Measurements from ENCODE around the gene ZFP91. TPM values are rescaled to one million over a fixed set of nuclear protein-coding genes. Genes with fewer than 3 reads are reported as not detected.

The ZFP91 gene
- total and polyA plus RNA-seq, 2 of the 13 experiments (the other 11 are each of a cell fraction or from before 2014, with no cell fraction given), result 13.5 to 38.6 TPM

DNA sequence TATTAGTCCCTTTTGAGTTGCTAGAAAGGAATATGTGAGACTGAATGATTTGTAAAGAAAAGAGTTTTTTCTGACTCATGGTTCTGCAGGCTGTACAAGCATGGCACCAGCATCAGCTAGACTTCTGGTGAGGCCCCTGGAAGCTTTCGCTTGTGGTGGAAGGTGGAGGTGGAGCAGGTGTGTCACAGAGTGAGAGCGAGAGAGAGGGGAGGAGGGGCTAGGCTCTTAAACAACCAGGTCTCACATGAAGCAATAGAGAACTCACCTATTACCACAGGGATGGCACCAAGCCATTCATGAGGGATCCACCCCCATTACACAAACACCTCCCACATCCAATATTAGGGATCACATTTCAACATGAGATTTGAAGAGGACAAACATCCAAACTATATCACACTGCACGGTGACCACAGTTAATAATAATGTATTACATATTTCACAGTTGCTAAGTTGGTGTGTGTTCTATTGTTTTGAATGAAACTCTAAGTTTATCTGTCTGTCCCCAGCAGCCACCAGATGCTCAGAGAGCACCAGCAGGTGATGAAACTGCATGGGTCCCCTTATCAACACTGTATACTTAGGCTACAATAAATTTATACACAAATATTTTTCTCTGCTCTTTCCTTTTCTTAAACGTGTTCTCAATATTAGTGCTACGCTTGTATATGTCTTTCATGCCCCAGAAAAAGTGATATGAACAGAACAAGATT is 14.1 kb downstream of the ZFP91 start:
- Histone ChIP-seq H3K4me3 (replicated peaks in 1 of 3; ENCODE audit: insufficient read depth in 1 of 3, low read depth in 2 of 3, low read length in 3 of 3) (no peak overlapping the region), H4K20me1 (ENCODE audit: insufficient read depth, low read length) (peaks cover 8% of the 10 kb centered on the region), H3K9me3 (ENCODE audit: low read length) (no peaks in the 10 kb centered on the region), H3K79me2 (ENCODE audit: insufficient read depth, low read length) (peaks cover 94% of the 10 kb centered on the region), H3K9ac (ENCODE audit: insufficient read depth, low read depth, low read length) (no peak overlapping the region), H3K27me3 (ENCODE audit: control insufficient read depth in 1 of 2, insufficient read depth in 2 of 2, low read length in 2 of 2) (no peaks in the 10 kb centered on the region), H3K36me3 (replicated peaks in 1 of 2; ENCODE audit: control insufficient read depth in 1 of 2, insufficient read depth in 2 of 2, low read length in 2 of 2) (peaks cover 2 to 14% of the 10 kb centered on the region in 2 experiments; a peak in 4 of 5 replicates), H2AFZ (ENCODE audit: low read length) (no peak overlapping the region), H3K4me2 (ENCODE audit: low read depth, low read length) (no peak overlapping the region), H3K27ac (ENCODE audit: extremely low read length, insufficient read depth, low read length) (no peak overlapping the region), H3K4me1 (ENCODE audit: insufficient read depth, low read length) (peaks cover 46% of the 10 kb centered on the region)
- peak; percentile 59; the same call in 2 of the 3 replicates for ATAC-seq
- 83% methylated on average over 5 of the region's 5 CpGs for WGBS (ENCODE audit: low lambda C conversion rate)
- DNase-seq (ENCODE audit: low spot score), result no peak
- BruUV-seq (replicated peaks), result no TSS peak
- FAIRE-seq, result peak; percentile 23
- ChIA-PET CTCF (ENCODE audit: low intra/inter-chr PET ratio, low total read pairs) (no interaction called here), POLR2A (no interaction called here)
- TF ChIP-seq ZNF460 (CRISPR knock-in tag; IDR thresholded peaks at IDR 0.05; ENCODE audit: borderline replicate concordance) (no peak), CEBPB (IDR thresholded peaks at IDR 0.05; ENCODE audit: borderline replicate concordance, low read depth, low read length) (peak; percentile 34; the same call in 1 of the 2 replicates)
- in situ Hi-C loops (cut with HindIII; ENCODE audit: extremely low pct_ligation_motif_present, low pct_unique_long_range_greater_than_20kb), result no loop called here
- intact Hi-C loops (cut with micrococcal nuclease; ENCODE audit: unreplicated experiment), result no loop called here

- H2AFZ ChIP-seq (ENCODE audit: low read length), result no peak overlapping the region
- no peak overlapping the region for H3K27ac ChIP-seq (ENCODE audit: extremely low read length, insufficient read depth, low read length)
- no peaks in the 10 kb centered on the region for H3K9me3 ChIP-seq (ENCODE audit: low read length)
- peaks cover 2 to 23% of the 10 kb centered on the region in 2 experiments for H3K36me3 ChIP-seq (replicated peaks in 1 of 2; ENCODE audit: control insufficient read depth in 1 of 2, insufficient read depth in 2 of 2, low read length in 2 of 2)
- ATAC-seq, result no peak
- no peak for FAIRE-seq
- intact Hi-C loops (cut with micrococcal nuclease; ENCODE audit: unreplicated experiment), result no loop called here
- H3K4me3 ChIP-seq (replicated peaks in 1 of 3; ENCODE audit: insufficient read depth in 1 of 3, low read depth in 2 of 3, low read length in 3 of 3), result no peak overlapping the region
- CTCF ChIA-PET (ENCODE audit: low intra/inter-chr PET ratio, low total read pairs), result no interaction called here
- no peak for DNase-seq (ENCODE audit: low spot score)
- peaks cover 18% of the 10 kb centered on the region for H4K20me1 ChIP-seq (ENCODE audit: insufficient read depth, low read length)
- H3K4me1 ChIP-seq (ENCODE audit: insufficient read depth, low read length), result peaks cover 55% of the 10 kb centered on the region
- no peak overlapping the region for H3K4me2 ChIP-seq (ENCODE audit: low read depth, low read length)
- no peaks in the 10 kb centered on the region for H3K27me3 ChIP-seq (ENCODE audit: control insufficient read depth in 1 of 2, insufficient read depth in 2 of 2, low read length in 2 of 2)
- no TSS peak for BruUV-seq (replicated peaks)
- 98% methylated on average over 4 of the region's 4 CpGs for WGBS (ENCODE audit: low lambda C conversion rate)
- in situ Hi-C loops (cut with HindIII; ENCODE audit: extremely low pct_ligation_motif_present, low pct_unique_long_range_greater_than_20kb), result no loop called here
- no peak overlapping the region for H3K9ac ChIP-seq (ENCODE audit: insufficient read depth, low read depth, low read length)
- POLR2A ChIA-PET, result no interaction called here
- peaks cover 94% of the 10 kb centered on the region for H3K79me2 ChIP-seq (ENCODE audit: insufficient read depth, low read length)
- TF ChIP-seq STAT6 (CRISPR knock-in tag; IDR thresholded peaks at IDR 0.05; ENCODE audit: borderline replicate concordance) (no peak), ZBTB8A (CRISPR knock-in tag; IDR thresholded peaks at IDR 0.05; ENCODE audit: borderline replicate concordance, low read depth) (no peak), SP2 (CRISPR knock-in tag; IDR thresholded peaks at IDR 0.05) (no peak), HDAC1 (CRISPR knock-in tag; IDR thresholded peaks at IDR 0.05) (no peak), HNRNPH1 (optimal IDR thresholded peaks at IDR 0.05; ENCODE audit: low read depth, low read length) (no peak), DMAP1 (CRISPR knock-in tag; IDR thresholded peaks at IDR 0.05) (no peak), ZNF503 (CRISPR knock-in tag; IDR thresholded peaks at IDR 0.05) (no peak), ZNF496 (CRISPR knock-in tag; IDR thresholded peaks at IDR 0.05; ENCODE audit: insufficient replicate concordance) (no peak)
- TF ChIP-seq, protein P1, sequence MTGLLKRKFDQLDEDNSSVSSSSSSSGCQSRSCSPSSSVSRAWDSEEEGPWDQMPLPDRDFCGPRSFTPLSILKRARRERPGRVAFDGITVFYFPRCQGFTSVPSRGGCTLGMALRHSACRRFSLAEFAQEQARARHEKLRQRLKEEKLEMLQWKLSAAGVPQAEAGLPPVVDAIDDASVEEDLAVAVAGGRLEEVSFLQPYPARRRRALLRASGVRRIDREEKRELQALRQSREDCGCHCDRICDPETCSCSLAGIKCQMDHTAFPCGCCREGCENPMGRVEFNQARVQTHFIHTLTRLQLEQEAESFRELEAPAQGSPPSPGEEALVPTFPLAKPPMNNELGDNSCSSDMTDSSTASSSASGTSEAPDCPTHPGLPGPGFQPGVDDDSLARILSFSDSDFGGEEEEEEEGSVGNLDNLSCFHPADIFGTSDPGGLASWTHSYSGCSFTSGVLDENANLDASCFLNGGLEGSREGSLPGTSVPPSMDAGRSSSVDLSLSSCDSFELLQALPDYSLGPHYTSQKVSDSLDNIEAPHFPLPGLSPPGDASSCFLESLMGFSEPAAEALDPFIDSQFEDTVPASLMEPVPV (CRISPR knock-in tag; IDR thresholded peaks at IDR 0.05), result no peak
Observed at GRCh38 chr11:58594826-58595225, 16.0 kb downstream of the ZFP91 start.
